ENCODE data around the gene PIK3R6. TPM values are rescaled to one million over a fixed set of nuclear protein-coding genes. Genes with fewer than 3 reads are reported as not detected.
A peak's percentile ranks its signal among the peaks of the same experiment; 100 is the strongest.

The PIK3R6 gene
- total and polyA plus RNA-seq, 10 of the 15 experiments (the other 5 are each of a cell fraction or from before 2014, with no cell fraction given) = 6.7 to 146 (median 68.2) TPM

- in situ Hi-C loops (cut with MboI) (no loop called here), intact Hi-C loops (cut with micrococcal nuclease; ENCODE audit: unreplicated experiment) (no loop called here)
- ChIA-PET CTCF (interaction anchor here (0.7 to 7.9 kb wide), 13 partner anchors 8 to 130 kb away, joined by 3 to 100 read pairs (median 3); no protein-coding TSS in a partner anchor), RAD21 (ENCODE audit: unreplicated experiment) (interaction anchor here (0.9 to 7.2 kb wide), 15 partner anchors 8 to 134 kb away, joined by 3 to 115 read pairs (median 5); no protein-coding TSS in a partner anchor), POLR2A (interaction anchor here (0.7 to 4.7 kb wide), 17 partner anchors 8 to 96 kb away, joined by 3 to 45 read pairs (median 6); no protein-coding TSS in a partner anchor), SMC1A (ENCODE audit: uncharacterized antibody, unreplicated experiment) (interaction anchor here (0.7 to 10.6 kb wide), 20 partner anchors 9 to 130 kb away, joined by 3 to 132 read pairs (median 4); no protein-coding TSS in a partner anchor)
- WGBS (ENCODE audit: insufficient coverage, insufficient replicate concordance, low lambda C conversion rate, missing lambda C conversion rate) = 55% methylated on average over 1 of the region's 1 CpG
- ATAC-seq = no peak
- Histone ChIP-seq H4K20me1 (ENCODE audit: control insufficient read depth, insufficient read depth) (no peaks in the 10 kb centered on the region), H3K36me3 (ENCODE audit: control insufficient read depth in 2 of 2, insufficient read depth in 2 of 2, low read length in 1 of 2) (peaks cover 0 to 6% of the 10 kb centered on the region in 2 experiments; a peak in 2 of 4 replicates), H2AFZ (ENCODE audit: control insufficient read depth, low read depth, low read length) (no peak overlapping the region), H3K9ac (ENCODE audit: control insufficient read depth, insufficient read depth, low read length) (peak overlapping the region; percentile 92; the same call in 1 of the 2 replicates), H3K27me3 (replicated peaks in 1 of 2; ENCODE audit: control insufficient read depth in 2 of 2, insufficient read depth in 2 of 2, low read length in 1 of 2) (no peaks in the 10 kb centered on the region), H3K4me1 (ENCODE audit: control insufficient read depth, insufficient read depth, low read length) (peaks cover 28% of the 10 kb centered on the region), H3K4me2 (ENCODE audit: control insufficient read depth, insufficient read depth) (peak overlapping the region; percentile 81), H3K4me3 (peak overlapping the region; percentile 99), H3K27ac (ENCODE audit: control insufficient read depth, insufficient read depth) (peak overlapping the region; percentile 88), H3K79me2 (ENCODE audit: control insufficient read depth, insufficient read depth, low read length) (peaks cover 53% of the 10 kb centered on the region), H3K9me3 (replicated peaks; ENCODE audit: control insufficient read depth, insufficient read depth, low read length) (no peaks in the 10 kb centered on the region; the same call in 2 of the 3 replicates)
- no peak for FAIRE-seq
- TF ChIP-seq KDM1A (IDR thresholded peaks at IDR 0.05; ENCODE audit: borderline replicate concordance) (0 out of 2 replicates have a peak, but pooled peaks have one; percentile 64), SMARCA5 (IDR thresholded peaks at IDR 0.05) (peak; percentile 16; the same call in 1 of the 2 replicates), ZNF217 (IDR thresholded peaks at IDR 0.05) (peak; percentile 76; the same call in 1 of the 2 replicates)
- TF ChIP-seq, protein P1, sequence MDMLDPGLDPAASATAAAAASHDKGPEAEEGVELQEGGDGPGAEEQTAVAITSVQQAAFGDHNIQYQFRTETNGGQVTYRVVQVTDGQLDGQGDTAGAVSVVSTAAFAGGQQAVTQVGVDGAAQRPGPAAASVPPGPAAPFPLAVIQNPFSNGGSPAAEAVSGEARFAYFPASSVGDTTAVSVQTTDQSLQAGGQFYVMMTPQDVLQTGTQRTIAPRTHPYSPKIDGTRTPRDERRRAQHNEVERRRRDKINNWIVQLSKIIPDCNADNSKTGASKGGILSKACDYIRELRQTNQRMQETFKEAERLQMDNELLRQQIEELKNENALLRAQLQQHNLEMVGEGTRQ (IDR thresholded peaks at IDR 0.05; ENCODE audit: borderline replicate concordance, low read depth, low read length) = no peak
- TF ChIP-seq, protein P2, sequence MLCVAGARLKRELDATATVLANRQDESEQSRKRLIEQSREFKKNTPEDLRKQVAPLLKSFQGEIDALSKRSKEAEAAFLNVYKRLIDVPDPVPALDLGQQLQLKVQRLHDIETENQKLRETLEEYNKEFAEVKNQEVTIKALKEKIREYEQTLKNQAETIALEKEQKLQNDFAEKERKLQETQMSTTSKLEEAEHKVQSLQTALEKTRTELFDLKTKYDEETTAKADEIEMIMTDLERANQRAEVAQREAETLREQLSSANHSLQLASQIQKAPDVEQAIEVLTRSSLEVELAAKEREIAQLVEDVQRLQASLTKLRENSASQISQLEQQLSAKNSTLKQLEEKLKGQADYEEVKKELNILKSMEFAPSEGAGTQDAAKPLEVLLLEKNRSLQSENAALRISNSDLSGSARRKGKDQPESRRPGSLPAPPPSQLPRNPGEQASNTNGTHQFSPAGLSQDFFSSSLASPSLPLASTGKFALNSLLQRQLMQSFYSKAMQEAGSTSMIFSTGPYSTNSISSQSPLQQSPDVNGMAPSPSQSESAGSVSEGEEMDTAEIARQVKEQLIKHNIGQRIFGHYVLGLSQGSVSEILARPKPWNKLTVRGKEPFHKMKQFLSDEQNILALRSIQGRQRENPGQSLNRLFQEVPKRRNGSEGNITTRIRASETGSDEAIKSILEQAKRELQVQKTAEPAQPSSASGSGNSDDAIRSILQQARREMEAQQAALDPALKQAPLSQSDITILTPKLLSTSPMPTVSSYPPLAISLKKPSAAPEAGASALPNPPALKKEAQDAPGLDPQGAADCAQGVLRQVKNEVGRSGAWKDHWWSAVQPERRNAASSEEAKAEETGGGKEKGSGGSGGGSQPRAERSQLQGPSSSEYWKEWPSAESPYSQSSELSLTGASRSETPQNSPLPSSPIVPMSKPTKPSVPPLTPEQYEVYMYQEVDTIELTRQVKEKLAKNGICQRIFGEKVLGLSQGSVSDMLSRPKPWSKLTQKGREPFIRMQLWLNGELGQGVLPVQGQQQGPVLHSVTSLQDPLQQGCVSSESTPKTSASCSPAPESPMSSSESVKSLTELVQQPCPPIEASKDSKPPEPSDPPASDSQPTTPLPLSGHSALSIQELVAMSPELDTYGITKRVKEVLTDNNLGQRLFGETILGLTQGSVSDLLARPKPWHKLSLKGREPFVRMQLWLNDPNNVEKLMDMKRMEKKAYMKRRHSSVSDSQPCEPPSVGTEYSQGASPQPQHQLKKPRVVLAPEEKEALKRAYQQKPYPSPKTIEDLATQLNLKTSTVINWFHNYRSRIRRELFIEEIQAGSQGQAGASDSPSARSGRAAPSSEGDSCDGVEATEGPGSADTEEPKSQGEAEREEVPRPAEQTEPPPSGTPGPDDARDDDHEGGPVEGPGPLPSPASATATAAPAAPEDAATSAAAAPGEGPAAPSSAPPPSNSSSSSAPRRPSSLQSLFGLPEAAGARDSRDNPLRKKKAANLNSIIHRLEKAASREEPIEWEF (IDR thresholded peaks at IDR 0.05; ENCODE audit: insufficient replicate concordance, low read depth, low read length) = no peak
- no peak for DNase-seq (ENCODE audit: low read depth, low spot score)
- TSS peak; percentile 59 for BruUV-seq (replicated peaks)
Observed at GRCh38 chr17:8868092-8868491, 618 bp upstream of the PIK3R6 start.

Data from GM12878 (cell line).